Ishikawa (cell line): ENCODE measurements around the gene KSR2.

Source experiments
- CEBPB ChIP-seq: IDR thresholded peaks from 2 replicates; pipeline ENCODE4 v1.6.1; 2012
- CREB1 ChIP-seq: IDR thresholded peaks from 2 replicates; pipeline ENCODE4 v1.6.1; 2012; ENCODE audit warnings: low read depth
- EGR1 ChIP-seq: IDR thresholded peaks from 2 replicates; pipeline ENCODE4 v1.6.1; 2012
- EP300 ChIP-seq: IDR thresholded peaks from 2 replicates; pipeline ENCODE4 v1.6.1; 2012; ENCODE audit warnings: borderline replicate concordance
- FOXM1 ChIP-seq: IDR thresholded peaks from 2 replicates; pipeline ENCODE4 v1.6.1; 2012; ENCODE audit warnings: low read depth, borderline replicate concordance
- RAD21 ChIP-seq: IDR thresholded peaks from 2 replicates; pipeline ENCODE4 v1.6.1; 2012; ENCODE audit warnings: low read depth
- TAF1 ChIP-seq: IDR thresholded peaks from 2 replicates; pipeline ENCODE4 v1.6.1; 2012; ENCODE audit warnings: low read depth, mild to moderate bottlenecking
- TCF12 ChIP-seq: IDR thresholded peaks from 2 replicates; pipeline ENCODE4 v1.6.1; 2012; ENCODE audit warnings: low read depth
- TEAD4 ChIP-seq: IDR thresholded peaks from 2 replicates; pipeline ENCODE4 v1.6.1; 2012
- YY1 ChIP-seq: IDR thresholded peaks from 2 replicates; pipeline ENCODE4 v1.6.1; 2012; ENCODE audit warnings: low read depth
- TF ChIP-seq, protein P1 (sequence below): IDR thresholded peaks from 2 replicates; pipeline ENCODE4 v1.6.1; 2012; ENCODE audit warnings: low read depth, mild to moderate bottlenecking
- TF ChIP-seq, protein P2 (sequence below): IDR thresholded peaks from 2 replicates; pipeline ENCODE4 v1.6.1; 2012
- TF ChIP-seq, protein P3 (sequence below): IDR thresholded peaks from 2 replicates; pipeline ENCODE4 v1.6.1; 2012

DNA sequence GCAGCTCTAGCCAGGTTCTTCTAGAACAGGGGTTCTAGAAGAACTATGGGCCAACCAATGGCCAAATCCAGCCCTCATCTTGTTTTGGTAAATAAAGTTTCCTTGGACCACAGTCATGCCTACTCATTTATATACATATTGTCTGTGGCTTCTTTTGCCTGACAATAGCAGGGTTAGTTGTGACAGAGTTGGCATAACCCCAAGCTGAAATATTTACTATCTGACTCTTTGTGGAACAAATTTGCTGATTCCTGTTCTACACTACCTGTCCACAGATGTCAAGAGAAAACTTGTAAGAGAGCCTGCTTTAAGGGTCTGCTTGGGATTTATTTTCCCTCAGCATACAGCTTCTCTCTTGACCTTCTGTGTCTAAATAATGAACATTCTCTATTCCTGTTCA lies 289.0 kb downstream of the KSR2 start:
- TF ChIP-seq, protein P1, sequence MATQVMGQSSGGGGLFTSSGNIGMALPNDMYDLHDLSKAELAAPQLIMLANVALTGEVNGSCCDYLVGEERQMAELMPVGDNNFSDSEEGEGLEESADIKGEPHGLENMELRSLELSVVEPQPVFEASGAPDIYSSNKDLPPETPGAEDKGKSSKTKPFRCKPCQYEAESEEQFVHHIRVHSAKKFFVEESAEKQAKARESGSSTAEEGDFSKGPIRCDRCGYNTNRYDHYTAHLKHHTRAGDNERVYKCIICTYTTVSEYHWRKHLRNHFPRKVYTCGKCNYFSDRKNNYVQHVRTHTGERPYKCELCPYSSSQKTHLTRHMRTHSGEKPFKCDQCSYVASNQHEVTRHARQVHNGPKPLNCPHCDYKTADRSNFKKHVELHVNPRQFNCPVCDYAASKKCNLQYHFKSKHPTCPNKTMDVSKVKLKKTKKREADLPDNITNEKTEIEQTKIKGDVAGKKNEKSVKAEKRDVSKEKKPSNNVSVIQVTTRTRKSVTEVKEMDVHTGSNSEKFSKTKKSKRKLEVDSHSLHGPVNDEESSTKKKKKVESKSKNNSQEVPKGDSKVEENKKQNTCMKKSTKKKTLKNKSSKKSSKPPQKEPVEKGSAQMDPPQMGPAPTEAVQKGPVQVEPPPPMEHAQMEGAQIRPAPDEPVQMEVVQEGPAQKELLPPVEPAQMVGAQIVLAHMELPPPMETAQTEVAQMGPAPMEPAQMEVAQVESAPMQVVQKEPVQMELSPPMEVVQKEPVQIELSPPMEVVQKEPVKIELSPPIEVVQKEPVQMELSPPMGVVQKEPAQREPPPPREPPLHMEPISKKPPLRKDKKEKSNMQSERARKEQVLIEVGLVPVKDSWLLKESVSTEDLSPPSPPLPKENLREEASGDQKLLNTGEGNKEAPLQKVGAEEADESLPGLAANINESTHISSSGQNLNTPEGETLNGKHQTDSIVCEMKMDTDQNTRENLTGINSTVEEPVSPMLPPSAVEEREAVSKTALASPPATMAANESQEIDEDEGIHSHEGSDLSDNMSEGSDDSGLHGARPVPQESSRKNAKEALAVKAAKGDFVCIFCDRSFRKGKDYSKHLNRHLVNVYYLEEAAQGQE = no peak
- TF ChIP-seq YY1 (no peak), RAD21 (no peak), FOXM1 (no peak), CEBPB (no peak), EP300 (no peak), EGR1 (no peak), TAF1 (no peak), CREB1 (no peak), TCF12 (no peak), TEAD4 (no peak)
- TF ChIP-seq, protein P2, sequence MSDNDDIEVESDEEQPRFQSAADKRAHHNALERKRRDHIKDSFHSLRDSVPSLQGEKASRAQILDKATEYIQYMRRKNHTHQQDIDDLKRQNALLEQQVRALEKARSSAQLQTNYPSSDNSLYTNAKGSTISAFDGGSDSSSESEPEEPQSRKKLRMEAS = no peak
- TF ChIP-seq, protein P3, sequence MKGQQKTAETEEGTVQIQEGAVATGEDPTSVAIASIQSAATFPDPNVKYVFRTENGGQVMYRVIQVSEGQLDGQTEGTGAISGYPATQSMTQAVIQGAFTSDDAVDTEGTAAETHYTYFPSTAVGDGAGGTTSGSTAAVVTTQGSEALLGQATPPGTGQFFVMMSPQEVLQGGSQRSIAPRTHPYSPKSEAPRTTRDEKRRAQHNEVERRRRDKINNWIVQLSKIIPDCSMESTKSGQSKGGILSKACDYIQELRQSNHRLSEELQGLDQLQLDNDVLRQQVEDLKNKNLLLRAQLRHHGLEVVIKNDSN = no peak
